Bronchial epithelial cell (primary cell): ENCODE data around the gene MMEL1. TPM values are rescaled to one million over a fixed set of nuclear protein-coding genes. Genes with fewer than 3 reads are reported as not detected.

Source experiments
- DNase-seq: peaks from one replicate; pipeline ENCODE4 v3.0.0-alpha.2; 2010; ENCODE audit warnings: low read depth
- FAIRE-seq: peaks from 2 replicates; lab custom pipeline; 2011; peaks lifted over from hg19 to GRCh38; lab: Jason Lieb, UNC
- H3K27me3 ChIP-seq: 2 replicates; pipeline ENCODE4 v1.5.1; 2011; ENCODE audit warnings: low read length; ENCODE audit not compliant: control insufficient read depth, insufficient read depth
- H3K36me3 ChIP-seq: 2 replicates; pipeline ENCODE4 v1.5.1; 2011; ENCODE audit warnings: low read length; ENCODE audit not compliant: control insufficient read depth, insufficient read depth
- H3K4me3 ChIP-seq: 2 replicates; pipeline ENCODE4 v1.5.1; 2011; ENCODE audit warnings: mild to moderate bottlenecking, low read depth, low read length, control low read depth
- total RNA-seq: library from RNA; depleted of rRNA; stranded (reverse); fragments of >200 nt; gene quantifications from 2 replicates; pipeline ENCODE4 v1.2.1, GENCODE V29; 2014
- TF ChIP-seq, protein P1 (sequence below): IDR thresholded peaks from 2 replicates; pipeline ENCODE4 v1.5.1; 2011; ENCODE audit warnings: mild to moderate bottlenecking, moderate library complexity, low read length, control low read depth, inconsistent platforms; ENCODE audit not compliant: insufficient read depth, severe bottlenecking

MMEL1 gene
- total RNA-seq, 1 donor from 2014 or later: not detected

DNA sequence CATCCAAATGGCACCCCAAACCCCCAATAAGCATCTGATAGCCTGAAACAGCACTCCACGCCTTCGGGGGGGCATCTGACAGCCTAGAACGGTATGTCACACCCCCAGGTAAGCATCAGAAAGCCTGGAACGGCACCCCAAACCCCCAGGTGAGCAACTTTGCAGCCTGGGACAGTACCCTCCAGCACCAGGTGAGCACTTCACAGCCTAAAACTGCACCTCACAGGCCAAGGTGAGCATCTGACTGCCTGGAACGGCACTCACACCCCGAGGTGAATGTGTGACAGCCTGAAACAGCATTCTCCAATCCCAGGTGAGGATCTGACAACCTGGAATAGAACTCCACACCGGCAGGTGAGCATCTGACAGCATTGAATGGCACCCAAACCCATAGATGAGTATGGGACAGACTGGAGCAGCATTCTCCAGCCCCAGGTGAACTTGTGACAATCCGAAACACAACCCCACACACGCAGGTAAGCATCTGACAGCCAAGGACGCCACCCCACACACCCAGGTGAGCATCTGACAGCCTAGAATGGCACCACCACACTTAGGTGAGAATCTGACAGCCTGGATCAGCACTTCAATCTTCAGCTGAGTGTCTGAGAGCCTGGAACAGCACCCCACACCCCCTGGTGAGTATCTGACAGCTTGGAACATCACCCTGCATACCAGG, 18.3 kb upstream of the MMEL1 start:
- TF ChIP-seq, protein P1, sequence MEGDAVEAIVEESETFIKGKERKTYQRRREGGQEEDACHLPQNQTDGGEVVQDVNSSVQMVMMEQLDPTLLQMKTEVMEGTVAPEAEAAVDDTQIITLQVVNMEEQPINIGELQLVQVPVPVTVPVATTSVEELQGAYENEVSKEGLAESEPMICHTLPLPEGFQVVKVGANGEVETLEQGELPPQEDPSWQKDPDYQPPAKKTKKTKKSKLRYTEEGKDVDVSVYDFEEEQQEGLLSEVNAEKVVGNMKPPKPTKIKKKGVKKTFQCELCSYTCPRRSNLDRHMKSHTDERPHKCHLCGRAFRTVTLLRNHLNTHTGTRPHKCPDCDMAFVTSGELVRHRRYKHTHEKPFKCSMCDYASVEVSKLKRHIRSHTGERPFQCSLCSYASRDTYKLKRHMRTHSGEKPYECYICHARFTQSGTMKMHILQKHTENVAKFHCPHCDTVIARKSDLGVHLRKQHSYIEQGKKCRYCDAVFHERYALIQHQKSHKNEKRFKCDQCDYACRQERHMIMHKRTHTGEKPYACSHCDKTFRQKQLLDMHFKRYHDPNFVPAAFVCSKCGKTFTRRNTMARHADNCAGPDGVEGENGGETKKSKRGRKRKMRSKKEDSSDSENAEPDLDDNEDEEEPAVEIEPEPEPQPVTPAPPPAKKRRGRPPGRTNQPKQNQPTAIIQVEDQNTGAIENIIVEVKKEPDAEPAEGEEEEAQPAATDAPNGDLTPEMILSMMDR: no peak
- FAIRE-seq (no peak), DNase-seq (no peak)
- H3K36me3 ChIP-seq: no peaks in the 10 kb centered on the region
- no peaks in the 10 kb centered on the region for H3K27me3 ChIP-seq
- H3K4me3 ChIP-seq: no peak overlapping the region

DNA sequence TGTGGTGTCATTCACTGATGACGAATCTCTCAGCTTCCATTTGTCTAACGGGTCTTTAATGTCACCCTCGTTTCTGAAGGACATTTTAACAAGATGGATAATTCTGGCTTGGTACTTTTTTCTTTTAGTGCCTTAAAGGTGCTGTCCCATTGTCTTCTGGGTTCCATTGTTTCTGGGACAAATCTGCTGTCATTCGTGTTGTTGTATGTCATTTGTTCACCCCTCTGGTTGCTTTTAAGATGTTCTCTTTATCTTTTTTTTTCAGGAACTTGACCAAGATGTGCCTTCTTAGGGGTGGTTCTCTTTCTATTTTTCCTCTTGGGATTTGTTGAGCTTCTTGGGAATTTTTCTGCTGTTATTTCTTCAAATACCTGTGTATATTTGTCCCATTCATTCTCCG, 14.0 kb upstream of the MMEL1 start:
- no peak for DNase-seq
- Histone ChIP-seq H3K4me3 (no peak overlapping the region), H3K27me3 (no peaks in the 10 kb centered on the region), H3K36me3 (no peaks in the 10 kb centered on the region)
- FAIRE-seq: no peak
- TF ChIP-seq, protein P1: no peak

GRCh38 chr1:2645776-2646175, 13.0 kb upstream of the MMEL1 start:
- DNase-seq: no peak
- H3K36me3 ChIP-seq: no peaks in the 10 kb centered on the region
- TF ChIP-seq, protein P1: no peak
- H3K4me3 ChIP-seq: no peak overlapping the region
- H3K27me3 ChIP-seq: no peaks in the 10 kb centered on the region
- no peak for FAIRE-seq

- DNase-seq (no peak), FAIRE-seq (no peak)
- TF ChIP-seq, protein P1: no peak
- Histone ChIP-seq H3K36me3 (no peaks in the 10 kb centered on the region), H3K27me3 (no peaks in the 10 kb centered on the region), H3K4me3 (no peak overlapping the region)
Measured at GRCh38 chr1:2645143-2645542, 12.3 kb upstream of the MMEL1 start.

DNA sequence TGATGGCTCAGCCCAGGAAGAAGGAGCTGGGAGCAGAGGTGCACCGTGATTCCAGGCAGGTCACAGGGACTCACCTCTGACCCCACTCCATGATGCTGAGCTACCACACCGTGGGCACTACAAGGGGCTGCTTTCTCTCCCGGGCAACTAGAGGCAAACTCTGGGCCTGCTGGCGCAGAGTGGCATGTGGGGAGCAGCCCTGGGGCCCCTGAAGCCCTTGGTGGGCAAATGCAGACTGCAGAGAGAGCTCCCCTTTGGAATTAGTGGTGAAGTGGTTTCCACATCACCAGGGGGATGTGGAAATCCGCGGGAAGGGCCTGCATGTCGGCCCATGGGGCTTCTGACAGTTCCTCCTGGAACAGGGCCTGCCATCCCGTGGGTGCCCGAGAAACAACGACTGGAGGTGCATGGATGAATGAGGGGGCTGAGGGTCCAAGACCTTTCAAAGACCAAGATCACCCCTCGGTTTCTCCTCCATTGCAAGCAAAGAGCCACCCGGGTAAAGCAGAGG, 11.8 kb upstream of the MMEL1 start:
- no peaks in the 10 kb centered on the region for H3K36me3 ChIP-seq
- FAIRE-seq (no peak), DNase-seq (no peak)
- no peaks in the 10 kb centered on the region for H3K27me3 ChIP-seq
- no peak overlapping the region for H3K4me3 ChIP-seq
- TF ChIP-seq, protein P1: no peak

GRCh38 chr1:2644171-2644570, 11.4 kb upstream of the MMEL1 start:
- FAIRE-seq (no peak), DNase-seq (no peak)
- no peaks in the 10 kb centered on the region for H3K27me3 ChIP-seq
- no peak overlapping the region for H3K4me3 ChIP-seq
- TF ChIP-seq, protein P1: no peak
- H3K36me3 ChIP-seq: no peaks in the 10 kb centered on the region
